Gastroesophageal sphincter (tissue), 3 donors: ENCODE data around the gene CTNNA3.

Experiments
- CTCF ChIP-seq, 4 experiments: fragments of 200-600 bp in 2 of 4; fragments of 450-650 bp in 2 of 4; sonication (generic) in 1 of 4; IDR thresholded peaks; one replicate each; pipeline ENCODE4 v1.5.1; 2017 to 2019; ENCODE audit warnings: antibody characterized with exemption in 4 of 4, mild to moderate bottlenecking in 2 of 4, moderate library complexity in 2 of 4
- POLR2A ChIP-seq, 2 donors: fragments of 450-650 bp; IDR thresholded peaks; one replicate each; pipeline ENCODE4 v1.6.1; 2017; ENCODE audit warnings: antibody characterized with exemption in 2 of 2, mild to moderate bottlenecking in 2 of 2, moderate library complexity in 1 of 2
- POLR2AphosphoS5 ChIP-seq: sonication (generic); formaldehyde crosslinking; IDR thresholded peaks from one replicate; pipeline ENCODE4 v1.6.1; 2017; ENCODE audit warnings: antibody characterized with exemption

- TF ChIP-seq CTCF (IDR thresholded peaks at IDR 0.05) (no peak), POLR2AphosphoS5 (no peak), POLR2A (IDR thresholded peaks at IDR 0.05) (no peak)
These were observed 1066.0 kb downstream of the CTNNA3 start for GRCh38 chr10:66629996-66630395.
